ENCODE data around the gene TXNRD1.
"Not testable (repeated sequence)": the region's sequence is repeated elsewhere in the genome, so short reads cannot be mapped to it uniquely, and the experiment has no call there.

TXNRD1 gene

DNA sequence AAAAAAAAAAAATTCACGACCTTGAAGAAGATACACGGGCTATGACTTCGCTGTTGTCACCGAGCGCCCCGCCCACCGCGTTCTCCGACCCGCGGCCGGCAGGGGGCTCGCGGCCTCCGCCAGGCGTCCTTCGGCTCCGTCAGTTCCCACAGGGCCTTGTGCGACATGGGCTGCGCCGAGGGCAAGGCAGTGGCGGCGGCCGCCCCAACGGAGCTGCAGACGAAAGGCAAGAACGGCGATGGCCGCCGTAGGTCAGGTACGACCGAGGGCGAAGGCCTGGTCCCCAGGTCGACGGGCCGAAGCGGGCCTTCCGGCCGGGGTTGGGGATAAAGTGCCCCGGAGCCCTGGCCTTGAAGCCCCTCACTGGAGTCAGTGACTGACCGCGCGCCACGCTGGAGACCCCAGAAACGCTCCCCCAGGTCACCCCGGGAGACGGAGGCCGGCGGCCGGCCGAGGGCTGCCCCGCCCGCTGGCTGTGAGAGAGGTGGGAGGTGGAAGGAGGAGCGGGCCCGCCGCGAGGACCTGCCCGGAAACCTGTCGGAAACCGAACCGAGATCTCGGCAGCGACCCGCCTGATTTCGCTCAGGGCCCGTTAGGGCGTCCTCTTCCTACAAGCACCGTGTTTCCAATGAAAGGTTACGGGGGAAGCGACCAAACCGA, at the start of gene TXNRD1:
Gene TXNRD1, plus strand, starts transcription at position 142 of the 660 bp plus-strand sequence. Its CDS starts 24 bp downstream, at position 166.
- H3K9me3 Mint-ChIP-seq, result no peaks in the 10 kb centered on the region
- H3K27me3 Mint-ChIP-seq, result peaks cover 8% of the 10 kb centered on the region
- CTCF ChIA-PET, result interaction anchor here (0.7 to 1.8 kb wide), 10 partner anchors 11 to 166 kb away, joined by 3 to 6 read pairs (median 4); no protein-coding TSS in a partner anchor
- H3K27ac Mint-ChIP-seq, result peak within 1 kb of the TSS; percentile 59
- peaks cover 39% of the 10 kb centered on the region for H3K4me1 Mint-ChIP-seq
- H3K36me3 Mint-ChIP-seq, result no peaks in the 10 kb centered on the region
- peak within 1 kb of the TSS; percentile 70 for H3K4me3 Mint-ChIP-seq
- DNase-seq, result peak; percentile 88

DNA sequence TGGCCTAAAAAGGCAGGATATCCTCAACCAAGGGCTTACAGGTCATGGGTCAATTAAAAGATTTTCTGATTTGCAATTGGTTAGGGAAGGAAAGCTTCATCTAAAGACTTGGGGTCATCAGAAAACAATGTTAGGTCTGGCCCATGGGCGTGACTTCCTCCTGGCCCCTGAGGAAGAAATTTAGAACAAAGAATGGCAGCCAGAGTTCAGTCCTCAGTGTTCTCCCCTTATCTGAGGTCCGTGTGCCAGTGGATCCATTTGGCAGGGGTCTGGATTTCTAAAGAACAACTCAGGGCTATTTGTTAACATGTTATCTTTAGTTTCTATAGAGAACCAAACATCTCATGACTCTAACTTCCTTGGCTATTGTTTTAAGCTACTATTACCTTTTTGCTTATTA, 49.8 kb upstream of the TXNRD1 start:
- CTCF ChIA-PET, result interaction anchor here (1.3 kb wide), 1 partner anchor 57 kb away, joined by 3 read pairs; no protein-coding TSS in a partner anchor
- Mint-ChIP-seq H3K4me1 (no peaks in the 10 kb centered on the region), H3K27ac (no peak overlapping the region), H3K27me3 (peaks cover 22% of the 10 kb centered on the region), H3K4me3 (no peak overlapping the region), H3K36me3 (no peaks in the 10 kb centered on the region), H3K9me3 (no peaks in the 10 kb centered on the region)
- no peak for DNase-seq

DNA sequence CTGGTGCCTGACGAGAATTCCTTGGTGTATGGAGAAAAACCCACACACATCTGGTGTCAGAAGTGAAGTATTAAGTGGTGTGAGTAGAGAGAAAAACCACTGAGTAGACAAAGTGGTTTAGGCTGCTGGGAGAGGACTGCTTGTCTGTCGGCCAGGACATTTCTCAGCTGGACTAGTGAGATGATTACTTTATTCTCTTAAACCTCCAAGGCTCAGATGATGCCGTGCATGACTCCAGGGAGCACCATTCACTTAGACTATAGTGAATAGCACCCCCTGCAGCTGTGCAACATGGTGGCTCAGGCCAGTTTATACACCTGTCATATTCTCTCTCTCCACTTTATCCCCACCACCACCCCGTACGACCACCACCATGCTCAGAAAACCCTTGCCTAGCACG, 49.1 kb upstream of the TXNRD1 start:
- no peak overlapping the region for H3K4me3 Mint-ChIP-seq
- H3K27ac Mint-ChIP-seq, result no peak overlapping the region
- CTCF ChIA-PET, result interaction anchor here (1.3 kb wide), 1 partner anchor 57 kb away, joined by 3 read pairs; no protein-coding TSS in a partner anchor
- no peaks in the 10 kb centered on the region for H3K36me3 Mint-ChIP-seq
- no peaks in the 10 kb centered on the region for H3K9me3 Mint-ChIP-seq
- DNase-seq, result no peak
- peaks cover 22% of the 10 kb centered on the region for H3K27me3 Mint-ChIP-seq
- no peaks in the 10 kb centered on the region for H3K4me1 Mint-ChIP-seq

DNA sequence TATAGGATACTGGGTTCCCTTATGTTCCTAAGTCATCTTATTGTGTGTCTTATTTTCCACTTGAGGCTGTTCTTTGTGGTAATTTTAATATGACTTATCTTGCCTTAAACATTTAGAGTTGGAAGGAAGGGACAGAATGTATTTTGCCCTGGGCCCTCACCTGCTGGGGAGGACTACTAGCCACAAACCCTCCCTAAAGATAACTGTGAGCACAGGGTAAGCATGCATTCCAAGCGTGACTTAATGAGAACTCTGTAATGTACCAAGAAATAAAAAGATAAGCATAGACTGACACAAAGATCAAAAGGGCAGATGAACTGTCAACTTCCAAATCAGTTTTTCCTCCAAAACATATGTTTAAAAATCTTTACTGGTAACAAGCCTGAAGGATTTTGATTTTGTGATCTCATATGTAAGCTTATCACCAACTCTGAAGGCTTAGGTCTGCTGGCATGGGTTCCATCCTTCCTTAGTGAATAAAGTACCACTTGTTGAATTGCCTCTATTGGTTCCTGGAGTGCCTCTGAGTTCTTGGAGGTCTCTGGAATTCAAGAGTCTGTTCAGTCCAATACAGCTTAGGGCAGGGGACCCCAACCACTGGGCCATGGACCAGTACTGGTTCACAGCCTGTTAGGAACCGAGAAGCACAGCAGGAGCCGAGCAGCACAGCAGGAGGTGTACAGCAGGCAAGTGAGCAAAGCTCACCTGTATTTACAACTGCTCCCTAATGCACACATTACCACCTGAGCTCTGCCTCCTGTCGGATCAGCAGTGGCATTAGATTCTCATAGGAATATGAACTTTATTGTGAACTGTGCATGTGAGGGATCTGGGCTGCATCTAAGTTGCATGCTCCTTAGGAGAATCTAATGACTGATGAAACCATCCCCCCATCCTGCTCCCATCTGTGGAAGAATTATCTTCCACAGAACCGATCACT, 47.8 kb upstream of the TXNRD1 start:
- no peaks in the 10 kb centered on the region for H3K4me1 Mint-ChIP-seq
- H3K27me3 Mint-ChIP-seq, result peaks cover 22% of the 10 kb centered on the region
- DNase-seq, result no peak
- no peaks in the 10 kb centered on the region for H3K9me3 Mint-ChIP-seq
- no peak overlapping the region for H3K4me3 Mint-ChIP-seq
- no peaks in the 10 kb centered on the region for H3K36me3 Mint-ChIP-seq
- CTCF ChIA-PET, result no interaction called here
- no peak overlapping the region for H3K27ac Mint-ChIP-seq

DNA sequence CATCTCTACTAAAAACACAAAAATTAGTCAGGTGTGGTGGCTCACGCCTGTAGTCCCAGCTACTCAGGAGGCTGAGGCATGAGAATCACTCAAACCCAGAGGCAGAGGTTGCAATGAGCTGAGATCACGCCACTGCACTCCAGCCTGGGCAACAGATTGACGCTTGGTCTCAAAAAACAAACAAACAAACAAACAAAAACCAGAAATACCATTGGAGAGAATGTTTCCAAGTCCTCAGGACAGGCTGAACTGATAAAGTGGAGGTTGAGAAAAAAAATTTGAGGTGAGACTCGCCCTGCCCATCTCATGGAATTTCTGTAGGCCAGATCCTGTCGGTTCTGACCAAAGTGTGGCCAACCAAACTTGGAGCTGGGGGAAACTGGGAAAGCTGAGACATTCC, 47.0 kb upstream of the TXNRD1 start:
- H3K36me3 Mint-ChIP-seq, result no peaks in the 10 kb centered on the region
- DNase-seq, result no peak
- H3K4me3 Mint-ChIP-seq, result no peak overlapping the region
- no peaks in the 10 kb centered on the region for H3K9me3 Mint-ChIP-seq
- H3K27ac Mint-ChIP-seq, result no peak overlapping the region
- H3K4me1 Mint-ChIP-seq, result no peaks in the 10 kb centered on the region
- CTCF ChIA-PET, result no interaction called here
- H3K27me3 Mint-ChIP-seq, result peaks cover 22% of the 10 kb centered on the region

DNA sequence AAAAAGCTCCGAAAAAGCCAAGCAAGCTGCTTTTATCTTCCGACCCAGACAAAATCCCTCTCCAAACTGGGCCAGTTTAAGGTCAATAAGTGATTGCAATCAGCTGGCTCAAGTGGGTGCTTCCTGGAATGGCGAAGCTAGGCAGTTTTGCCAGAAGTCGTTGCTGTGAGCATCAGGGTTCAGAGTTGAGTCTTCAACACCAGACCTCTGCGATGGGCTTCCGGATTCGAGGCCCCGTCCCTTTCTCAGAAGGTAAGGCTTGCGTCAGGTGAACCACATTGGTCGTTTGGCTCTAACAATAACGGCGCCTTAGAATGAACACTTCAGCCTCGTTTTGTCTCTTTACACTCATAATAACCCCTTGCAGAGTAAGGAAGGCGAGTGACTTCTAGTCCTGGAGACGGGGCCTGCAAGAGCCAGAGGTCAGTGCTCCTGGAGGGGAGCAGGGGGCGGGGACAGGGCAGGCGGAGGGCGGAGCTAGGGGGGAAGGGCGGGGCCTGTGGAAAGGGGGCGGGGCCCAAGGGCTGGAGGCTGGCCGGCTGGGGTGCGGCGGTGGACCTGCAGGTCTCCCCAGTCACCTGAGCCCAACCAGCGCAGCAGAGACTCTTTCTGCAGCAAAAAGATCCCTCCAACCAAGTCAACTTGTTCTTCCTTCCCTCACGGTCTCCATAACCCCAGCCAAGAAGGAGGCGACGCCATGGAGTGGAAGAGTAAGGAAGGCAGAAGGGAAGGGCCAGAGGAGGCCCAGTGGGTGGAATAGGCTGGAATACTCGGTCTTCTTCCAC, 43.6 kb upstream of the TXNRD1 start:
- Mint-ChIP-seq H3K27me3 (peaks cover 18% of the 10 kb centered on the region), H3K4me1 (no peaks in the 10 kb centered on the region), H3K36me3 (no peaks in the 10 kb centered on the region), H3K9me3 (no peaks in the 10 kb centered on the region), H3K27ac (no peak overlapping the region), H3K4me3 (no peak overlapping the region)
- DNase-seq, result no peak
- CTCF ChIA-PET, result no interaction called here

DNA sequence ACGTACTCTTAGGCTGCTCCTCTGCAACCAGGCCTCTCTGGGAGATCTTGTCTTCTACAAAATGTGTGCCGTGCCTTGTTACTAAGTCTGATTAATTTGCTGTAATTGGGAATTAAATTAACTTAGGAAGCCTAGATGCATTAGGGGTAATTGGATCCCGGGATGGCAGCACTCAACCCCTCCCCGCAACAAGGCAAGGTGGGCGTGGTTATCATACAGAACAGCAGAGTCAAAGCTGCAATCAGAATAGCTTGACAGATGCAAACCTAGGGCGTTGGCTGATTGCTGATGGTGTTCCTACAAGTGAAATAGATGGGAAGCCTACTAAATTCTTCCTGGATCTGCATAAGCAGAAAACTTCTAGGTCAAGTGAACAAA, 43.0 kb upstream of the TXNRD1 start:
- Mint-ChIP-seq H3K27me3 (peaks cover 22% of the 10 kb centered on the region), H3K4me1 (peaks cover 4% of the 10 kb centered on the region), H3K36me3 (no peaks in the 10 kb centered on the region), H3K4me3 (no peak overlapping the region), H3K9me3 (no peaks in the 10 kb centered on the region), H3K27ac (no peak overlapping the region)
- DNase-seq, result no peak
- CTCF ChIA-PET, result no interaction called here

DNA sequence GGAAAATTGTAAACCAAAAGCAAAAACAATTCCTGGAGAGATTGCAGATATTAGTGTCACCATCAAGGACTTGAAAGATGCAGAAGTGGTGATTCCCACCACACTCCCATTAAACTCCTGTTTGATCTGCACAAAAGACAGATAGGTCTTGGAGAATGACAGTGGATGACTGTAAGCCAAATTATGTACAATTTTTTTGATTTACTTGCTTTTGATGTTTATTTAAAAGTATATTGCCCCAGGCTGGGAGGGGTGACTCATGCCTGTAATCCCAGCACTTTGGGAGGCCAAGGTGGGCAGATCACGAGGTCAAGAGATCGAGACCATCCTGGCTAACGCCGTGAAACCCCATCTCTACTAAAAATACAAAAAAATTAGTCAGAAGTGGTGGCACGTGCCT, 41.8 kb upstream of the TXNRD1 start:
- DNase-seq, H3K36me3 Mint-ChIP-seq, H3K9me3 Mint-ChIP-seq, H3K4me3 Mint-ChIP-seq, H3K27ac Mint-ChIP-seq, CTCF ChIA-PET: not testable (repeated sequence)
- Mint-ChIP-seq H3K27me3 (peaks cover 19% of the 10 kb centered on the region), H3K4me1 (peaks cover 10% of the 10 kb centered on the region)

DNA sequence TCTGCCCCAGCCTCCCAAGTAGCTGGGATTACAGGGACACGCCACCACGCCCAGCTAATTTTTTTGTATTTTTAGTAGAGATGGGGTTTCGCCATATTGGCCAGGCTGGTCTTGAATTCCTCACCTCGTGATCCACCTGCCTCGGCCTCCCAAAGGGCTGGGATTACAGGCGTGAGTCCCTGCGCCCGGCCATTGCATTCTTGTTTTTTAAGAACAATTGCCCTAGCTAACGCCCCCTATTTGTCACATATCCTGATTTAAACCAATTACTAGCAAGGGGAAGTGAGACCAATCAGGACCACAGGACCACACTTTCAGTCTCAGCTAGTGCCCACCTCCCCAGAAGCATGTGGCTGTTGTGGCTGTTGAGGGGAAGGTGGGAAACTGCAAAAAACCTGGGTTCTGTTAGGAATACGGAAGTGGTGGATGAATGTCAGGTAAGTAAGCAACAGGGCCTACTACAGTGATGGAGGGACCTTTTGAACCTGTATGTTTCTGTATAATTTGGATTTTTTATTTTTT, 39.8 kb upstream of the TXNRD1 start:
- CTCF ChIA-PET, result interaction anchor here (0.5 kb wide), 1 partner anchor 178 kb away, joined by 4 read pairs; no protein-coding TSS in a partner anchor
- H3K36me3 Mint-ChIP-seq, result no peaks in the 10 kb centered on the region
- no peaks in the 10 kb centered on the region for H3K9me3 Mint-ChIP-seq
- DNase-seq, result no peak
- H3K27ac Mint-ChIP-seq, result no peak overlapping the region
- peaks cover 12% of the 10 kb centered on the region for H3K27me3 Mint-ChIP-seq
- H3K4me1 Mint-ChIP-seq, result peaks cover 10% of the 10 kb centered on the region
- H3K4me3 Mint-ChIP-seq, result no peak overlapping the region

DNA sequence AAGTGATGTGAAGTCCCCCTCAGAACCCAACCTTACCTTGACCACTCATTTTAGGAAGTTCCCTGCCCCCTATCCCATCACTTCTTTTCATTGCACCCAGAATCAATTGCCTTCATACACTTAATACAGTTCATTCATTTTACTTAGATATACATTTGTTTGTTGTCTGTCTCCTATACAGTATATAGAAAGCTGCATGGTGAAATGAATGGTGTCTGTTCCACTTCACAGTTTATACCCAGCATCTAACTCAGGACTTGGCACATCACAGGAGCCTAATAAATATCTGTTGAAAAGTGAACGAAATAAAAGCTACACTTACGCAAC, 38.3 kb upstream of the TXNRD1 start:
- Mint-ChIP-seq H3K27me3 (peaks cover 22% of the 10 kb centered on the region), H3K27ac (no peak overlapping the region), H3K4me3 (no peak overlapping the region), H3K36me3 (no peaks in the 10 kb centered on the region), H3K9me3 (no peaks in the 10 kb centered on the region), H3K4me1 (peaks cover 10% of the 10 kb centered on the region)
- CTCF ChIA-PET, result no interaction called here
- DNase-seq, result no peak

DNA sequence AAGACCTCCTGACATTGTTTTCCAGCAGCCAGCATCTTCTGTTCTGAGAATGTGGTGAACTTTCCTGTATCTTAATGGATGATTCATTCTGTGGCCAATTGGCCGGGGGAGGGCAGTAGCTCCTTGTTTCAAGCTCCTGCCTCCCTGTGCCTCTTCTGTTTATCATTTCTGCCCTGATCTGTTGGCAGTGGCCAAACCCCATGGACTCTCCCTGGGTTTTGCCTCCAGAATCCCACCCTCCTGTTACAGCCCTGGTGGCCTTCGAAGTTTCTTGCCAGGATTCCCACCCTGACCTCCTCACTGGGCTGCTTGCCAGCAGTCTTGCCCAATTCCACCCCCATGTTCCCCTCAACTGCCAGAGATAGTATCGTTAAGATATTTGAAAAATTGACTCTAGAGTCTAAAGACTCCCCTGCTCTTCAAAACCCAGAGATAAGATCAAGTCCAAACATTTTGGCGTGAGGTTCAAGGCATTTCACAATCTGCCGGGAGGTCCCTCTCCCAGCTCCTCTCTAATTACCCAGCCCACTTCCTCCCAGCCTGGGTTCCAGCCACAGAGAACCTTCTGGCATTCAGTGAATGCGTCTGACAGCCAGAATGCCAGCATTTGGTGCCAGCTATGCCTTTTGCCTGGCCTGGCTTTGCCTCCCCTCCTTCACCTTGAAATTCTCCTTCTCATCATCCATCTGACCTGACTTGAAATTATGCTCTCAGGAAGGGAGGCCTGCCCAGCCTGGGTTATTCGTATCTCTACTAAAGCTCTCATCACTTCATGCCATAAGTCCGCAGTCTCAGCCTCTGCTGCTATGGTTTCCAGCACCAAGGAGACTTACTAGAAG, 37.7 kb upstream of the TXNRD1 start:
- Mint-ChIP-seq H3K27ac (no peak overlapping the region), H3K9me3 (no peaks in the 10 kb centered on the region), H3K36me3 (no peaks in the 10 kb centered on the region), H3K4me1 (peaks cover 10% of the 10 kb centered on the region), H3K4me3 (no peak overlapping the region), H3K27me3 (peaks cover 22% of the 10 kb centered on the region)
- DNase-seq, result peak; percentile 25
- CTCF ChIA-PET, result no interaction called here

DNA sequence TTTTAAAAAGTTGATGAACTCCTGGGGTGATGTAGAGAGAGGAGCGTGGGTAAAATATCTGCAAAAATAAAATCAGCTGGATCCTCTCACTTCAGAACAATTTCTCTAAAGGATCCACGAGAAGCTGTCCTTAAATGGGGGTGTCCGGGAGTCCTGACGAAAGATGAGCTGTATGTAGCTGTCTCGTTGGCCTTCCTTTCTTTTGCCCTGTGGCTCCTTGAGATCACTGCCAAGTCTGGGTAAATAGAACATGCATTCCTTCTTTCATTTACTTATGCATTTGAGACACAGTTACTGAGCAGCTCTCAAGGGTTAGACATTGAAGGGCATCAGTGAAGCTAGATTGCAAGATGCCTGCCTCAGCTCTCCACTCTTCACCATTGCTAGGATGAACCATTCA, 35.2 kb upstream of the TXNRD1 start:
- H3K36me3 Mint-ChIP-seq, result no peaks in the 10 kb centered on the region
- no peak for DNase-seq
- no peak overlapping the region for H3K27ac Mint-ChIP-seq
- H3K4me1 Mint-ChIP-seq, result peaks cover 10% of the 10 kb centered on the region
- H3K9me3 Mint-ChIP-seq, result no peaks in the 10 kb centered on the region
- CTCF ChIA-PET, result no interaction called here
- H3K27me3 Mint-ChIP-seq, result peaks cover 42% of the 10 kb centered on the region
- H3K4me3 Mint-ChIP-seq, result no peak overlapping the region

DNA sequence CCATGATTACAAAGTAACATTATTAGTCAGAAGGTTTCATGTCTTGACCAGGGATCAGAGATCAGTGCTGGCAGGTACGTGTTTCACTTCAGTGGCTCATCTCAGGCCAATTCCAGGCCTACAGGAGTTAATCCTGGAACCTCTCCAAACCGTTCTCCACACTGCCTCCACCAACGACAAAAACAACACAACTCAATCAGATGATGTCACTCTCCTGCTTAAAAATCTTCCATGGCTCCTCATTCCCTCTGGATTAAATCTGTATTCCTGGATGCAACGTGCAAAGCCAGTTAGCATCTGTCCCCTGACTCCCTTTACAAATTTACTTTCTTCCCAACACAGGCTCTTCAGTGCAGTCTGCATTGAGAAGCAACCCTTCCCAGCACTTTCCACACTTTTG, 34.3 kb upstream of the TXNRD1 start:
- Mint-ChIP-seq H3K4me1 (peaks cover 10% of the 10 kb centered on the region), H3K27me3 (peaks cover 43% of the 10 kb centered on the region), H3K9me3 (no peaks in the 10 kb centered on the region), H3K27ac (no peak overlapping the region), H3K4me3 (no peak overlapping the region), H3K36me3 (no peaks in the 10 kb centered on the region)
- no peak for DNase-seq
- CTCF ChIA-PET, result no interaction called here
